ENCODE results near the gene PVALB.

PVALB gene

DNA sequence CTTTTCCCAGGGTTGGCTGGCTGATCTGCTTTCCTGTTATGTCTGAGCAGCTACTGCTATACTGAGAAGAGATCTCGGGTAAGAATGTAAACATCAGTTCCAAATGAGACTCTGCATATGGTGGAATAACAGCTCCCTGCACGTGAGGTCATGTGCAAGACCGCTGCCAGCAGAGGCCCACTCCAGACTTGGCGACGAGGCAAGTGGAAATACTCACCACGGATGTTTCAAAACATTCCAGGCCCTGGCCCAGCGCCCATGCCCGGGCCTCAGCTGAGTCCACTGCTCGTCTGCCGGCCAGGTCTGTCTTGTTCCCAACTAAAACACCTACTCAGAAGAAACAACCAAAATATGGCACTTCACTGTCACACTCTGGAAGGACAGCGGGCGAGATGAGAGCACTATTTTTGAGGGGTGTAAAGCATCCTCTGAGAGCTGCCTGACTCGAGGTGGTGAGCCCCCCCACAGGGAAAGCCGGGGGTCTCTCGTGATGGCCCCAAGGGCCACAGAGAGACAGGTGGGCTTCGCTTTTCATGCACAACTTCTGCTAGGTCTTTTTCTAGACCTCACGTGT, 54.1 kb downstream of the PVALB start:
- in situ Hi-C loops (cut with HindIII; ENCODE audit: low sequenced_read_pairs) = no loop called here
- no peak for DNase-seq (ENCODE audit: low read depth)
- H3K4me3 ChIP-seq (ENCODE audit: low read depth, low read length) = no peak overlapping the region
- TF ChIP-seq, protein P1, sequence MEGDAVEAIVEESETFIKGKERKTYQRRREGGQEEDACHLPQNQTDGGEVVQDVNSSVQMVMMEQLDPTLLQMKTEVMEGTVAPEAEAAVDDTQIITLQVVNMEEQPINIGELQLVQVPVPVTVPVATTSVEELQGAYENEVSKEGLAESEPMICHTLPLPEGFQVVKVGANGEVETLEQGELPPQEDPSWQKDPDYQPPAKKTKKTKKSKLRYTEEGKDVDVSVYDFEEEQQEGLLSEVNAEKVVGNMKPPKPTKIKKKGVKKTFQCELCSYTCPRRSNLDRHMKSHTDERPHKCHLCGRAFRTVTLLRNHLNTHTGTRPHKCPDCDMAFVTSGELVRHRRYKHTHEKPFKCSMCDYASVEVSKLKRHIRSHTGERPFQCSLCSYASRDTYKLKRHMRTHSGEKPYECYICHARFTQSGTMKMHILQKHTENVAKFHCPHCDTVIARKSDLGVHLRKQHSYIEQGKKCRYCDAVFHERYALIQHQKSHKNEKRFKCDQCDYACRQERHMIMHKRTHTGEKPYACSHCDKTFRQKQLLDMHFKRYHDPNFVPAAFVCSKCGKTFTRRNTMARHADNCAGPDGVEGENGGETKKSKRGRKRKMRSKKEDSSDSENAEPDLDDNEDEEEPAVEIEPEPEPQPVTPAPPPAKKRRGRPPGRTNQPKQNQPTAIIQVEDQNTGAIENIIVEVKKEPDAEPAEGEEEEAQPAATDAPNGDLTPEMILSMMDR (IDR thresholded peaks at IDR 0.05; ENCODE audit: low read depth, low read length, missing control alignments) = no peak

DNA sequence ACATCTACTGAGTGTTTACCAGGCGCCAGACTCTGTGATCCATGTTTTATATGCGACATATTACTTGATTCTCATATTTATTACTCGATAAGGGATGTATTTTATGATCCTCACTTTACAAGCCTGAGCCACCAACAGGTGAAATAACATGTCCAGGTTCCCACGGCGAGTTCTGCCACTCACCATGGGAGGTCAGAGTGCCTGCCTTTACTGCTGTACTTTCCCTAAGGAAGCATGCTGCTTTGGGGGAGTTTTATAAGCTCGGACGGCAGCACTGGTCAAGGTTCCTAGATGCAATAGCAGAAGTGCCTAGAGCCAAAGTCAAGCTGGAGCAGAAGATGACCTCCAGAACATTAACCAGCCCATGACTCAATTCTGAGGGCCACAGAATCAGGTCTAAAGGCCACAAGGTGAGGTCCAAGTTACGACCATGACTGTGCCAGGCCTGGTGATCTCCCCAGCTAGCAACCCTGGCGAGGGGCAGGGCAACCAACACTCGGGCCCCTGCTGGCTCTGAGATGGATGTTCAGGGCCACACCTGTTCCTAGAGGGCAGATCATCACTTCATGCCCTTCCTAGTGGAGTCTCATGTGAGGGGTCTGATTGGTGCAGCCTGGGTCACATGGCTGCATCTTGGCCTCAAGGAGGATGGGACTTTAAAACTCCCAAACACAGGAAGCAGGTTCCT, 55.1 kb downstream of the PVALB start:
- TF ChIP-seq, protein P1 (IDR thresholded peaks at IDR 0.05; ENCODE audit: low read depth, low read length, missing control alignments) = no peak
- DNase-seq (ENCODE audit: low read depth) = no peak
- H3K4me3 ChIP-seq (ENCODE audit: low read depth, low read length) = no peak overlapping the region
- in situ Hi-C loops (cut with HindIII; ENCODE audit: low sequenced_read_pairs) = no loop called here

DNA sequence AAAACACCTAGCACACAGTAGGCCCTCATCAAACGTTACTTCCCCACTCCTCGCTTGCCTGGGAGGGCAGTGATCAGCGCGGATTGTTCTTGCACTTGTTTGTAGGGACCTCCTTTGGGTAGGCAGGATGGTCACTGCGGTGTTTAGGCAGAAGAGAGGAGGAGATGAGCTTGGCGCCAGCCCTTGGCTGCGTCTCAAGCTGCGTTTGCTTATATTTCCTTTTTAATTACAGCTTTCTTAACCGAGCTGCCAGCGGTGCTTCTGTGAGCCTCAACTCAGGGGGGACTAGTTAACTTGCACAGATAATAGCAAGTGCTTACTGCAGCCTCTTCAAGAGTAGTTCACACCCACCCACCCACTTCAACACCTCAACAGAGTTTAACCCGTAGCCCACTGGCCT, 56.0 kb downstream of the PVALB start:
- in situ Hi-C loops (cut with HindIII; ENCODE audit: low sequenced_read_pairs) = no loop called here
- no peak for DNase-seq (ENCODE audit: low read depth)
- TF ChIP-seq, protein P1 (IDR thresholded peaks at IDR 0.05; ENCODE audit: low read depth, low read length, missing control alignments) = no peak
- H3K4me3 ChIP-seq (ENCODE audit: low read depth, low read length) = no peak overlapping the region

DNA sequence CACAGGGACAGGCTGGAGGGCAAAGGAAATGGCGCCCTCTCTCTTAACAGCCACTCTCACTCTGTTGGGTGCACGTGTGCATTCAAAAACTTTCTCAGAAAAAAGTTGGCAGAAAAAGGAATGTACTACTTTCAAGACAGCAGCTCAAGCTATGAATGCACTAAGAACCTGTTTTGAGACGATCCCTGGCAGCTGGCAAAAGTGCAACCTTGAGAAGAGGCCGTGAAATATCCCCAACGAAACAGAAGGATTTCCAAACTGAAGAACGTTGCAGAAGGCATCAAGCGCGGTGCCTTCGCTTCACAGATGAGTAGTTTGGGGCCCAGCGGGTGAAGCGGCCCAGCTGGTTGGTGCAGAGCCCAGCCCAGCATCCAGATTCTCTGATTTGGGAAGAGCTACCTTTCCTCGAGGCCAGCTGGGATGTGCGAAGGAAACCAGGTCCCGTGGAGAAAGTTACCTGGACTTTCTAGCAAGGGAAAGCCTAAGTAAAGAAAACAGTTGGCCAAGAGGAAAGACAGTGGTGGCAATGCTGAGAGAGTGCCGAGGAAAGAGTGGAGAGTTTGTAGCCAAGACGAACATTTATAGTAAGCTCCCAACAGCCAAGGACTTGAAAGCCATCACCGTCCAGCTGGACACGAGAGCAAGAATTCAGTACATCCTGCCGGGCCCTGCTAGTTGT, 57.2 kb downstream of the PVALB start:
- TF ChIP-seq, protein P1 (IDR thresholded peaks at IDR 0.05; ENCODE audit: low read depth, low read length, missing control alignments) = no peak
- in situ Hi-C loops (cut with HindIII; ENCODE audit: low sequenced_read_pairs) = no loop called here
- no peak overlapping the region for H3K4me3 ChIP-seq (ENCODE audit: low read depth, low read length)
- no peak for DNase-seq (ENCODE audit: low read depth)

DNA sequence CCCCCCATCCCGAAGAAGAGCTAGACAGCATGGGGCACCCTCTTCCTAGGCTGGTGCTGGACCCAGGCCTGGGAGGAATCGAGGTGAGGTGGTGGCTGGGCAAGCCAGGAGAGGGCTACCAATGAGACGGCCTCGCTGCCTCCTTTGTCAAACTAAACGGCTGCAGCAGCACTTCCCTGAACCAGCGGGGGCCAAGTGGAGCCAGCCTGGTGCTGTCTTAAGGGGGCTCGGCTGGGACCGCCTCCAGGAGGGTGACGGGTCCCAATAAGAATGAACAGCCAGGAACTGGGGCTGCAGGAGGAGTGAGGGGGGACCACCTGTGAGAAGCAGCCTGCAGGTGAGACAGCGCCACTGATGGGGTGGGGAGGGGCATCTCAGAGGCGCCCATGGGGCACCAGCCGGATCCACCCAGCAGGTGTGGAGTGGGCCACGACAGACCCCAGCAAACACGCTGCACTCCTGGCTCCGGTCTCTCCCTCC, 58.0 kb downstream of the PVALB start:
- no peak for DNase-seq (ENCODE audit: low read depth)
- no peak overlapping the region for H3K4me3 ChIP-seq (ENCODE audit: low read depth, low read length)
- TF ChIP-seq, protein P1 (IDR thresholded peaks at IDR 0.05; ENCODE audit: low read depth, low read length, missing control alignments) = no peak
- in situ Hi-C loops (cut with HindIII; ENCODE audit: low sequenced_read_pairs) = no loop called here

DNA sequence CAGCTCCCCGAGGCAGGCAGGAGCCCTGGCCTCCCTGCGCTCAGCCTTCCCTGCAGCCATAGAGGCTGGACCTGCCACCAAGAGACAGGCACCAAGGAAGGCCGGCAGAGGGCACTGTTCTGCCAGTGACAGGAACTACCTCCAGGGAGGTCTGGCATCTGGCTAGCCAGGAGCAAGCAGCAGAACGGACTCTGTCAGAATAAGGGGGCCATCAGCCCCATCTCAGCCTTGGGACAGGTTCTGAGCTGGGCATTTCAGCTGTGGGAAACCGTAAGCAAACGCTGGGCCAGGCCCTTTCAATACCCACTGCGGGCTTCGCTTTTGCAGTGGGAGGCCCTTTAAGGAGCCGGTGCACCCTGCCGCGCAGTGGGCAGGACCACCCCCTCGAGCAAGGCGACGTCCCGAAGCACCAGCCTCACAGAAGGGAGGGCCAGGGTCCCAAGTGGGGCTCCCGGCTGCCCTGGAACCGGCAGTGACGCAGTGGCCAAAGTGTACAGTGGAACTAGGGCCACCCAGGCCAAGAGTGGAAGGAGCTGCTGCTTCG, 59.1 kb downstream of the PVALB start:
- in situ Hi-C loops (cut with HindIII; ENCODE audit: low sequenced_read_pairs) = no loop called here
- no peak overlapping the region for H3K4me3 ChIP-seq (ENCODE audit: low read depth, low read length)
- TF ChIP-seq, protein P1 (IDR thresholded peaks at IDR 0.05; ENCODE audit: low read depth, low read length, missing control alignments) = peak; percentile 76
- peak; percentile 16 for DNase-seq (ENCODE audit: low read depth)
